Adrenal gland (tissue), 12 donors: ENCODE data around the gene ERICH2. TPM values are rescaled to one million over a fixed set of nuclear protein-coding genes. Genes with fewer than 3 reads are reported as not detected.

Source experiments
- DNase-seq, 7 donors: peaks; one replicate each; pipeline ENCODE4 v3.0.0-alpha.2; 2019 to 2020
- H3K27ac ChIP-seq, 5 donors: fragments of 200-600 bp; sonication (generic) in 4 of 5; 1 replicate in 3 of 5; 2 replicates in 2 of 5; pipeline versions ENCODE4 v1.5.1 to v1.8.0; 2016 to 2020; ENCODE audit warnings: mild to moderate bottlenecking in 1 of 5
- H3K27me3 ChIP-seq: fragments of 200-600 bp; 2 replicates; pipeline ENCODE4 v1.8.0; 2021
- H3K36me3 ChIP-seq, 2 donors: fragments of 200-600 bp; replicated peaks in 1 of 2; 1 replicate in 1 of 2; 2 replicates in 1 of 2; pipeline versions ENCODE4 v1.5.1 to v1.8.0; 2018 to 2022
- H3K4me1 ChIP-seq, 2 donors: fragments of 200-600 bp; replicated peaks in 1 of 2; 1 replicate in 1 of 2; 2 replicates in 1 of 2; pipeline versions ENCODE4 v1.5.1 to v1.8.0; 2018 to 2021
- H3K4me3 ChIP-seq, 4 donors: fragments of 200-600 bp; sonication (generic) in 3 of 4; one replicate each; pipeline ENCODE4 v1.5.1; 2016 to 2018
- H3K9me3 ChIP-seq, 3 donors: fragments of 200-600 bp; sonication (generic) in 1 of 3; replicated peaks in 1 of 3; 1 replicate in 2 of 3; 2 replicates in 1 of 3; pipeline versions ENCODE4 v1.5.1 to v1.8.0; 2016 to 2021
- POLR2A ChIP-seq, 2 donors: fragments of 450-650 bp; IDR thresholded peaks; one replicate each; pipeline ENCODE4 v1.6.1; 2017; ENCODE audit warnings: antibody characterized with exemption in 2 of 2, mild to moderate bottlenecking in 2 of 2, moderate library complexity in 1 of 2
- WGBS, 4 donors: extraction: QIAGEN DNeasy Blood & Tissue Kit in 2 of 4; methylation state at CpG; one replicate each; pipeline versions ENCODE4 v1.1.5 to v1.1.7; 2013 to 2017; 5-methylcytosine and 5-hydroxymethylcytosine counted together
- intact Hi-C, 2 donors: fragments of 100-400 bp; cut with DNase I; formaldehyde crosslinking; loops; one replicate each; pipeline versions ENCODE4 v1.14.1 to v1.15.0; 2022 to 2023
- polyA plus RNA-seq, 3 donors: library from polyadenylated mRNA; stranded (reverse); fragments of 200-250 nt in 2 of 3; fragments of 350-450 nt in 1 of 3; fragmentation: Illumina TruSeq in 1 of 3; extraction: RNeasy Lipid Tissue Mini Kit (QIAGEN cat#74804) in 1 of 3; gene quantifications; one replicate each; pipeline ENCODE4 v1.2.3, GENCODE V29; 2013 to 2014
- total RNA-seq, 9 donors: library from RNA; depleted of rRNA in 4 of 9; stranded (reverse); fragments of >200 nt in 4 of 9; fragments of 120-200 nt in 1 of 9; fragmentation: NEBNext Ultra II Directional in 1 of 9; extraction: Animal tissue kit (Norgen Biotek cat#: 25700) in 1 of 9; gene quantifications; one replicate each; pipeline versions ENCODE4 v1.1.0 to v1.2.4, GENCODE V29; 2013 to 2023
- TF ChIP-seq, protein P1 (sequence below), 6 experiments: fragments of 450-650 bp in 4 of 6; fragments of 200-600 bp in 2 of 6; sonication (generic) in 1 of 6; IDR thresholded peaks; 1 replicate in 5 of 6; 2 replicates in 1 of 6; pipeline versions ENCODE4 v1.5.1 to v1.8.0; 2016 to 2021; ENCODE audit warnings: antibody characterized with exemption in 6 of 6, mild to moderate bottlenecking in 2 of 6, moderate library complexity in 1 of 6
- donor health status: healthy with polysubstance abuse.
- donor health status: Bipolar disorder and iron deficiency.
- donor health status: DM: yes; HTN: yes; CAD: no.
- donor health status: DM: no; HTN: no; CAD: no.
- donor health status: DM: no; HTN: no; CAD: no.
- donor health status: DM: yes; HTN: yes; CAD: no.

The ERICH2 gene
- total and polyA plus RNA-seq, 12 donors, result 0.39 to 1.7 (median 0.97) TPM; not detected in 6

DNA sequence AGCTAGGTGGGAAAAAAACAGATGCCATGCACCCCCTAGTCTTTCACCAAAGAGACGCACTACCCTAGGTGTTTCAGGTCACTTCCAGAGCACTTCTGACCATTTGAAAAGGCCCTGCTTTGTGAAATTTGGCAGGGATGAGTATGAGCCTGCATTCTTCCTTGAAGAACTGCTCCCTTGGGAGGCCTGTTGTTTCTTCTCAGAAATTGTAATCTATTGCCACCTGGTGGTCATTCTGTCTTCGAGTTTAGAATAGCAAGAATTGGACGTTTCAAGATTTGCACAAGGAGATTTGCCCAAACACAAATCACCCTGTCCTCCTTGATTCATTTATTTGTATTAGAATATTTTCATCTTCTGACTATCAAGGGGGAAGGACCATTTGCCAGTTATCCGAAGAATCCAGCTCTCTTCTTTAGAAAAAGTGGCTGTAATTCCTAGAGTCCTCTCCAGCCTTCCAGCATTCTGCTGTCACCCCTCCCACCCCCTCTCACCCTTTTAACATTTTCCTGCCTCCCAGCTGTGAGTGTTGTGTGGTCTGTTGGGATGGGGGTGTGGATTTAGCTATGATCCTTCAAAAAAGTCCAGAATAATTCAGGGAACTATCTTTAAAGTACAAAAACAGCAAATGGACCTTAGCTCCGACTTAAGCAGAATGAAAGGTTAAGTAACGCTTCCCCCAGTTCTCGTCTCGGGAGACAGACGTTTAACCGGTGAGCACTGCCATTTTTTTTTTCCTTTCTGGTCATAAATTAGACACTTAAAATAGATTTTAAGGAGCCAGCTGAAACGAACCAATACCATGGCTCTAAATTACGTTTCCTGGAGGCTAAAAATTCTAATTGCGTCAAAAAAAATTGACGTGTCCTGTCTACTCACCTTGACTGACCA lies 42.8 kb downstream of the ERICH2 start:
- DNase-seq, result peak in 5 of 7 donors; percentile 54 to 69 (median 63)
- intact Hi-C loops, result loop anchor here (5.0 to 10.0 kb wide), 6 partner anchors 62 to 448 kb away; no protein-coding TSS in a partner anchor
- no peak for TF ChIP-seq POLR2A (IDR thresholded peaks at IDR 0.05)
- TF ChIP-seq, protein P1, sequence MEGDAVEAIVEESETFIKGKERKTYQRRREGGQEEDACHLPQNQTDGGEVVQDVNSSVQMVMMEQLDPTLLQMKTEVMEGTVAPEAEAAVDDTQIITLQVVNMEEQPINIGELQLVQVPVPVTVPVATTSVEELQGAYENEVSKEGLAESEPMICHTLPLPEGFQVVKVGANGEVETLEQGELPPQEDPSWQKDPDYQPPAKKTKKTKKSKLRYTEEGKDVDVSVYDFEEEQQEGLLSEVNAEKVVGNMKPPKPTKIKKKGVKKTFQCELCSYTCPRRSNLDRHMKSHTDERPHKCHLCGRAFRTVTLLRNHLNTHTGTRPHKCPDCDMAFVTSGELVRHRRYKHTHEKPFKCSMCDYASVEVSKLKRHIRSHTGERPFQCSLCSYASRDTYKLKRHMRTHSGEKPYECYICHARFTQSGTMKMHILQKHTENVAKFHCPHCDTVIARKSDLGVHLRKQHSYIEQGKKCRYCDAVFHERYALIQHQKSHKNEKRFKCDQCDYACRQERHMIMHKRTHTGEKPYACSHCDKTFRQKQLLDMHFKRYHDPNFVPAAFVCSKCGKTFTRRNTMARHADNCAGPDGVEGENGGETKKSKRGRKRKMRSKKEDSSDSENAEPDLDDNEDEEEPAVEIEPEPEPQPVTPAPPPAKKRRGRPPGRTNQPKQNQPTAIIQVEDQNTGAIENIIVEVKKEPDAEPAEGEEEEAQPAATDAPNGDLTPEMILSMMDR (IDR thresholded peaks at IDR 0.05), result peak; percentile 67 to 83 (median 76)
- no peaks in the 10 kb centered on the region for H3K36me3 ChIP-seq
- 3 to 6% (median 5%) methylated on average over 14 of the region's 14 CpGs for WGBS, 4 donors
- H3K9me3 ChIP-seq, result no peaks in the 10 kb centered on the region
- H3K27me3 ChIP-seq, result peaks cover 29% of the 10 kb centered on the region
- no peak overlapping the region for H3K27ac ChIP-seq
- H3K4me3 ChIP-seq, result no peak overlapping the region
- peaks cover 11 to 20% of the 10 kb centered on the region in 2 donors for H3K4me1 ChIP-seq

DNA sequence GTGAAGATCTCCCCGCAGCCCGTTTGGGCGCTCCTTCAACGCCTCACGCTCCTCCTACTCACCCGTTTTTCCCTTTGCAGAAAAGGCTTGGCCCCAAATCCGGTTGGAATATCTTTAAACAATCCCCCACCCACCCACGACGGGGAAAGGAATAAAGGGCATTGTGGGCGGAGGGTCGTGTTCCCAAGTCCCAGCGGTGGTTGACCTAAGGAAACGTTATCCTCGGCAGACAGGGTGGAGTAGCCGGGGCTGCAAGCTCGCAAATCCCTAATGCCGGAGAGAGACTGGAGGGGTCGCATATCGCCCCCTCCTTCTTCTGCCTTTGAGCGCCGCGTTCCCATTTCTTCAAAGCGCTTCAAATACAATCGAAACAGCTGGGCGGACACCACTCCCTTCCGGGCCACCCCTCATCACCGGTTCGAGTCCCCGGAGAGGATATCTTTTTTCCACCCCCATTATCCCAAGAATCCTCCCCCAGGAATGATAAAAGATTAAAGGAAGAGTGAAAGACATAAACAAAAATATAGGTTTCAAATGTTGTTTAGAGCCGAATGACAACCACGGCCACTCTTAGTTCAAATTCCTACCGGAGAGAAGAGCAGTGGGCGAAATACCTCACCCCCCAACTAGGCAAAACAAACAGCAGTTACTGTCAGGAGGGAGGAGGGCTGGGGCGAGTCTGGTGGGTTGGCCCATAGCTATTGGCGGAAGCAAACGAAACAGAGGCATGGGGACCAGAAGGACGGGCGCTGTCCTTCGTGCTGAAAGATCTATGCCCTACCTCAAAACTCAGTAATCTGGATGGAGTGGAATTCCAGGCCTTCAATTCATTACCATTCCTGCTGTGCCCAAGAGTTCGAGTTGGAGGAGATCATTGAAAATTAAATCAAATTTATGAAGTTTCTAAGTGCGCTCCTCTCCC lies 43.7 kb downstream of the ERICH2 start:
- Histone ChIP-seq H3K4me1 (peaks cover 20% of the 10 kb centered on the region in 2 donors), H3K4me3 (no peak overlapping the region), H3K27ac (no peak overlapping the region), H3K36me3 (no peaks in the 10 kb centered on the region), H3K9me3 (no peaks in the 10 kb centered on the region), H3K27me3 (peaks cover 29% of the 10 kb centered on the region)
- intact Hi-C loops, result loop anchor here (5.0 to 10.0 kb wide), 6 partner anchors 61 to 449 kb away; no protein-coding TSS in a partner anchor
- TF ChIP-seq, protein P1 (IDR thresholded peaks at IDR 0.05), result no peak
- no peak for TF ChIP-seq POLR2A (IDR thresholded peaks at IDR 0.05)
- 7 to 10% (median 8%) methylated on average over 39 to 41 of the region's 41 CpGs for WGBS, 4 donors
- peak in 2 of 7 donors; percentile 44 to 46 for DNase-seq

DNA sequence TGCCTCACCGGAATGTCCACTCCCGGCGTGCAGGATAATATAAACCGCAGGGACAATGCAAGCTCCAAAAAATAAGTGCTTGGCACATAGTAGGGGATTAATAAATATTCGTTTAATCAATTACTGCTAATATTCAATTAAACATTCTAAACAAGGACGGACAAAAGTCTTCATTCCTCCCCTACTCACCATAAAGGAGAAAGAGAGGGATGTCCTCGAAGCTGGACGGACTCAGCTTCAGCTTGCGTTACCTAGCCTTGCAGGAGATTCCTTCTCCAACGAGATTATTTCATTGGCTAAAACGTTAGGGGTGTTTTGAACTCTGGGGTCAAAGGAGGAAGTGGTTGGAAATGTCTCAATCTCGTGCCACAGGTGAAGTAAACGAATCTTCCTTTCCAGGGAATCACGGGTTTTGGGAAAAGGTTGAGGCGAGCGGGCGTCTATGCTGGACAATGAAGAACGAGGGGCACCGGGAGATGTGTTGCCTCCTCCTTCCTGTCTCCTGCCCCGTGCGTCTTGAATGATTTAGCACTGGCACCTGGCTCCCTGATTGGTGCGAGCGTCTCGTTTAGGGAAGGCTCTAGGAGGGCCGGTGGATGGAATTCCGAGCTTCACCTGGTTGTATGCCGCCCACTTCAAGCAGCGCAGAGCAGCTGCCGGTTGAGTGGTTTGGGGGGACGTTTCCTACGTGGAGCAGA lies 44.5 kb downstream of the ERICH2 start:
- no peak overlapping the region for H3K27ac ChIP-seq
- no peaks in the 10 kb centered on the region for H3K36me3 ChIP-seq
- intact Hi-C loops, result loop anchor here (5.0 to 10.0 kb wide), 6 partner anchors 60 to 450 kb away; no protein-coding TSS in a partner anchor
- 28 to 39% (median 32%) methylated on average over 24 to 31 of the region's 31 CpGs for WGBS, 4 donors
- peaks cover 29% of the 10 kb centered on the region for H3K27me3 ChIP-seq
- TF ChIP-seq, protein P1 (IDR thresholded peaks at IDR 0.05), result no peak
- no peak for TF ChIP-seq POLR2A (IDR thresholded peaks at IDR 0.05)
- no peaks in the 10 kb centered on the region for H3K9me3 ChIP-seq
- H3K4me1 ChIP-seq, result peaks cover 20 to 22% of the 10 kb centered on the region in 2 donors
- H3K4me3 ChIP-seq, result no peak overlapping the region
- no peak for DNase-seq
